MCF 10A (cell line): Measurements from ENCODE around the gene CRYGS. TPM values are rescaled to one million over a fixed set of nuclear protein-coding genes. Genes with fewer than 3 reads are reported as not detected.

Experiments
- BruUV-seq: library from RNA; stranded (reverse); fragments of 400-500 nt; replicated peaks from 2 replicates; lab custom pipeline; 2021; lab: Mats Ljungman, UMichigan
- CTCF ChIA-PET: fragments of 300-600 bp; sonication (Branson Sonifier 250); formaldehyde crosslinking; extraction: SDS; loops from one replicate; lab custom pipeline; 2021; ENCODE audit warnings: antibody characterized with exemption, inconsistent platforms; lab: Yijun Ruan, JAX
- POLR2A ChIA-PET: fragments of 300-600, 350-650 bp; sonication (Branson Sonifier 250); formaldehyde crosslinking; extraction: SDS; loops from one replicate; lab custom pipeline; 2020; ENCODE audit warnings: antibody characterized with exemption, inconsistent platforms; lab: Yijun Ruan, JAX
- DNase-seq: peaks from one replicate; pipeline ENCODE4 v3.0.0-alpha.2; 2018; ENCODE audit not compliant: unreplicated experiment
- H3K27ac Mint-ChIP-seq: one replicate; pipeline ENCODE4 v1.8.0; 2022; ENCODE audit warnings: mild to moderate bottlenecking, low read depth, mixed read lengths; ENCODE audit not compliant: unreplicated experiment
- H3K27me3 Mint-ChIP-seq: one replicate; pipeline ENCODE4 v1.8.0; 2022; ENCODE audit warnings: mixed read lengths; ENCODE audit not compliant: insufficient read depth, unreplicated experiment
- H3K36me3 Mint-ChIP-seq: one replicate; pipeline ENCODE4 v1.8.0; 2022; ENCODE audit warnings: mild to moderate bottlenecking, moderate library complexity, mixed read lengths; ENCODE audit not compliant: insufficient read depth, unreplicated experiment
- H3K4me1 Mint-ChIP-seq: one replicate; pipeline ENCODE4 v1.8.0; 2022; ENCODE audit warnings: mixed read lengths; ENCODE audit not compliant: insufficient read depth, unreplicated experiment
- H3K4me3 Mint-ChIP-seq: one replicate; pipeline ENCODE4 v1.8.0; 2022; ENCODE audit warnings: mild to moderate bottlenecking, moderate library complexity, mixed read lengths; ENCODE audit not compliant: unreplicated experiment
- H3K9me3 Mint-ChIP-seq: one replicate; pipeline ENCODE4 v1.8.0; 2022; ENCODE audit warnings: mixed read lengths; ENCODE audit not compliant: unreplicated experiment
- intact Hi-C: fragments of 100-400 bp; cut with micrococcal nuclease; formaldehyde crosslinking; loops from 2 replicates; pipeline ENCODE4 v1.14.1; 2022
- total RNA-seq: library from RNA; stranded (reverse); gene quantifications from 2 replicates; pipeline ENCODE4 v1.2.3, GENCODE V29; 2022
- TF ChIP-seq, protein P1 (sequence below): fragments of 200-600 bp; IDR thresholded peaks from one replicate; pipeline ENCODE4 v1.8.0; 2022; ENCODE audit warnings: antibody characterized with exemption, mild to moderate bottlenecking; ENCODE audit not compliant: unreplicated experiment

CRYGS gene
- total RNA-seq, 1 experiment from 2014 or later, result 4.0 TPM

DNA sequence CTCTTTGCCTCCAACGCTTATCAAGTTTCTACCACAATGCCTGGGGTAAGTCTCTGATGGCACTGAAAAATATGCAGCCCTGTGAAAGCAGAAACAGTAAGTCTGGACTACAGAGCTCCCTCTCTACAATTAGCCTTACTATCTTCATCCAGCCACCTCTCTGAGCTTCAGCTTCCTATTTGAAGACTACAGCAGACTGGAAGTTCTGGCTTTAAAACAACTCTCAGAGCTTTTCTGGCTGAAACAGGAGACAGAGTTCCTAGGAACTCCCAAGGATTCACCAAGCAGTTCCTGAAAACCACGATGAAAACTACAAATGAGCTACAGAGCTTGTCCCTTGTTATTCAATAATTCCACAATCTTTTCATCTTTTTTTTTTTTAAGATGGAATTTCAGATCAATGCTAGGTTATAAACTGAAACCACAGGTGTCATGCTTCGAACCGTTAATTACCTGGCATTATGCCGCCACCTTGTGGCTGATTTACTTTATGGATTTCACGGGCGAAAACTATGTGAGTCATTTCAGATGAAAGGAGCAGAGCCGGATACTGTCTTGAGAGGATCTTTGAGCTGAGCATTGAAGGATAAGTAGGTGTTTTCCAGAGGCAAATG lies 3.9 kb downstream of the CRYGS start:
- TF ChIP-seq, protein P1, sequence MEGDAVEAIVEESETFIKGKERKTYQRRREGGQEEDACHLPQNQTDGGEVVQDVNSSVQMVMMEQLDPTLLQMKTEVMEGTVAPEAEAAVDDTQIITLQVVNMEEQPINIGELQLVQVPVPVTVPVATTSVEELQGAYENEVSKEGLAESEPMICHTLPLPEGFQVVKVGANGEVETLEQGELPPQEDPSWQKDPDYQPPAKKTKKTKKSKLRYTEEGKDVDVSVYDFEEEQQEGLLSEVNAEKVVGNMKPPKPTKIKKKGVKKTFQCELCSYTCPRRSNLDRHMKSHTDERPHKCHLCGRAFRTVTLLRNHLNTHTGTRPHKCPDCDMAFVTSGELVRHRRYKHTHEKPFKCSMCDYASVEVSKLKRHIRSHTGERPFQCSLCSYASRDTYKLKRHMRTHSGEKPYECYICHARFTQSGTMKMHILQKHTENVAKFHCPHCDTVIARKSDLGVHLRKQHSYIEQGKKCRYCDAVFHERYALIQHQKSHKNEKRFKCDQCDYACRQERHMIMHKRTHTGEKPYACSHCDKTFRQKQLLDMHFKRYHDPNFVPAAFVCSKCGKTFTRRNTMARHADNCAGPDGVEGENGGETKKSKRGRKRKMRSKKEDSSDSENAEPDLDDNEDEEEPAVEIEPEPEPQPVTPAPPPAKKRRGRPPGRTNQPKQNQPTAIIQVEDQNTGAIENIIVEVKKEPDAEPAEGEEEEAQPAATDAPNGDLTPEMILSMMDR, result peak; percentile 71
- ChIA-PET POLR2A (interaction anchor here (0.7 to 1.6 kb wide), 11 partner anchors 27 to 597 kb away, joined by 3 to 6 read pairs (median 3); partner anchors contain the start of gene TBCCD1), CTCF (interaction anchor here (0.5 to 7.1 kb wide), 70 partner anchors 8 to 880 kb away, joined by 3 to 107 read pairs (median 5); partner anchors contain the start of gene TBCCD1)
- H3K4me1 Mint-ChIP-seq, result peaks cover 13% of the 10 kb centered on the region
- DNase-seq, result peak; percentile 89
- no peak overlapping the region for H3K27ac Mint-ChIP-seq
- no peaks in the 10 kb centered on the region for H3K9me3 Mint-ChIP-seq
- no peaks in the 10 kb centered on the region for H3K27me3 Mint-ChIP-seq
- no peak overlapping the region for H3K4me3 Mint-ChIP-seq
- intact Hi-C loops, result loop anchor here (1.0 to 10.0 kb wide), 5 partner anchors 68 to 557 kb away; partner anchors contain the start of gene ETV5
- H3K36me3 Mint-ChIP-seq, result peaks cover 24% of the 10 kb centered on the region
- no TSS peak for BruUV-seq

DNA sequence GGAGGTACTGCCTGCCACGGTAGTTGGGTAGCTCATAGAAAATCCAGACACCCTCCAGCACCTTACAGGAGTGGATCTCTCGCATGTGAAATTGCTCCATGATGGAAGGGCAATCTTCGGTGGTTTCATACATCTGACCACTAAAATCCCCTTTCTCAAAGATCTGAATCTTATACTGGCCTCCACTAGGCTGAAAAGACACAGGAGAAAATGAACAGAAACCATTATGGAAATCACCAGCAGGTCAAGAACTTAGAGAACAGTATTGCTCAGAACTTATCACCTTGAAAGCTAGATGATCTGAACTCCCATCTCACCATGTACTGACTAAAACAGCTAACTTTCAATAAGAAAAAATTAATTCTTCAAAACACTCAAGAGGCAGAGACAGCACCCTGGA lies 5.4 kb downstream of the CRYGS start:
- Mint-ChIP-seq H3K27me3 (no peaks in the 10 kb centered on the region), H3K27ac (no peak overlapping the region), H3K9me3 (no peaks in the 10 kb centered on the region), H3K4me3 (no peak overlapping the region), H3K4me1 (peaks cover 13% of the 10 kb centered on the region), H3K36me3 (peaks cover 11% of the 10 kb centered on the region)
- no peak for DNase-seq
- no TSS peak for BruUV-seq
- intact Hi-C loops, result no loop called here
- TF ChIP-seq, protein P1, result no peak
- ChIA-PET CTCF (interaction anchor here (0.6 to 7.1 kb wide), 12 partner anchors 10 to 596 kb away, joined by 3 to 107 read pairs (median 18); no protein-coding TSS in a partner anchor), POLR2A (interaction anchor here (1.6 kb wide), 1 partner anchor 27 kb away, joined by 3 read pairs; no protein-coding TSS in a partner anchor)

DNA sequence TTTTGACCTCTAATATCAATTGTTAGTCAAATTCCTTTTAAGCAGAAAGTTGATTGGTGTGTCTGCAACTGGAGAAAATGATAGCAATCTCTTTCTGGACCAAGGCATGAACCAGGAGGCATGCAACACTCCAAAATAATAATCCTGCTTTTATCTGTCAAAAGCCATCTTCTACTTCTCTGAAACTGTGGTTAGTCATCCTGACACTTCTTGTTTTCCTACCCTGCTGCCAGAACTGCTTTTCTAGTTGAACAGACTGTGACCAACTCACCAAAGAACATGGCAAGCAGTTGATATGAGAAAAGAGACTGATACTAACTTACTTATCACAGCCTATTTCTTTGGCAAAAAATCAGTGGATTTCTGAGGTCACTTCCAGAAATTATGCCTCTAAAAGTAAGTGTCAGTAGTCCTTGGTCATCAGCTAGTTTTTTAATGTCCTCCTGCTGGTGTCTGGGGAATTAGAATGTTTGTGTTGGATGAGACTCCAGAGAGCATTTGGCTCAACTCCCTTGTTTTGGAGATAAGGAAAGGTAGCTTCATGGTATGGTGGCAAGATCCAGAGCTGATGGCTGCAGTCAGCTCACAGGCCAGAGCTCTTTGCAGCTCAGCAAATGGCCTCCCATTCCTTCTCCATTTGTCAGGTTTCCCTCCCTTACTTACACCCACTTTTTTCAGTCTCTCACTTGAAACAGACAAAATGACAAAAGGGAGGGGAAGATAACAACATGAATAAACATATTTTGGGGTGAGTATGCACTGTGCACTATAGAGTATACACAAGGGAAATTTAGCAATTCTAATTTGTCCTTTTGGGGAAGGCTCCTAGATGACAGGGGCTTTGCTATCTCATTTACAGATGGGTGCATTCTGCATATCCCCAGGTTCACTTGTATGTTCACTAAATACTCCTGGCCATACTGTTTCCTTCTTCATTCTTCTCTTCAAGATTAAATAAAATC lies 7.0 kb downstream of the CRYGS start:
- no peak overlapping the region for H3K4me3 Mint-ChIP-seq
- ChIA-PET CTCF (interaction anchor here (0.5 to 7.1 kb wide), 9 partner anchors 80 to 594 kb away, joined by 3 to 80 read pairs (median 4); no protein-coding TSS in a partner anchor), POLR2A (interaction anchor here (1.0 to 2.7 kb wide), 2 partner anchors 277 to 554 kb away, joined by 3 to 7 read pairs; no protein-coding TSS in a partner anchor)
- H3K27me3 Mint-ChIP-seq, result no peaks in the 10 kb centered on the region
- no TSS peak for BruUV-seq
- peaks cover 13% of the 10 kb centered on the region for H3K4me1 Mint-ChIP-seq
- no peak for DNase-seq
- no peak overlapping the region for H3K27ac Mint-ChIP-seq
- intact Hi-C loops, result no loop called here
- H3K36me3 Mint-ChIP-seq, result no peaks in the 10 kb centered on the region
- H3K9me3 Mint-ChIP-seq, result no peaks in the 10 kb centered on the region
- TF ChIP-seq, protein P1, result no peak
